Nephron (organoid): ENCODE data around the gene CDH4.

Experiments
- H3K27ac Mint-ChIP-seq, 3 experiments: 2 replicates each; pipeline ENCODE4 v1.8.0; 2020; ENCODE audit warnings: mixed read lengths in 3 of 3, mild to moderate bottlenecking in 2 of 3, moderate library complexity in 1 of 3
- H3K27me3 Mint-ChIP-seq: 2 replicates; pipeline ENCODE4 v1.8.0; 2021; ENCODE audit warnings: low read depth, mild to moderate bottlenecking, moderate library complexity, mixed read lengths
- H3K36me3 Mint-ChIP-seq: 2 replicates; pipeline ENCODE4 v1.8.0; 2020; ENCODE audit warnings: low read depth, mixed read lengths
- H3K4me1 Mint-ChIP-seq: 2 replicates; pipeline ENCODE4 v1.8.0; 2020; ENCODE audit warnings: mixed read lengths
- H3K4me3 Mint-ChIP-seq, 3 experiments: 2 replicates each; pipeline ENCODE4 v1.8.0; 2020; ENCODE audit warnings: mild to moderate bottlenecking in 3 of 3, mixed read lengths in 3 of 3, moderate library complexity in 2 of 3
- H3K9me3 Mint-ChIP-seq: 2 replicates; pipeline ENCODE4 v1.8.0; 2020; ENCODE audit warnings: mixed read lengths
- TF ChIP-seq, protein P1 (sequence below), 3 experiments: fragments of 200-600 bp; sonication (generic); IDR thresholded peaks; one replicate each; pipeline ENCODE4 v1.5.0; 2021; ENCODE audit warnings: antibody characterized with exemption in 3 of 3; ENCODE audit not compliant: unreplicated experiment in 3 of 3

The CDH4 gene

DNA sequence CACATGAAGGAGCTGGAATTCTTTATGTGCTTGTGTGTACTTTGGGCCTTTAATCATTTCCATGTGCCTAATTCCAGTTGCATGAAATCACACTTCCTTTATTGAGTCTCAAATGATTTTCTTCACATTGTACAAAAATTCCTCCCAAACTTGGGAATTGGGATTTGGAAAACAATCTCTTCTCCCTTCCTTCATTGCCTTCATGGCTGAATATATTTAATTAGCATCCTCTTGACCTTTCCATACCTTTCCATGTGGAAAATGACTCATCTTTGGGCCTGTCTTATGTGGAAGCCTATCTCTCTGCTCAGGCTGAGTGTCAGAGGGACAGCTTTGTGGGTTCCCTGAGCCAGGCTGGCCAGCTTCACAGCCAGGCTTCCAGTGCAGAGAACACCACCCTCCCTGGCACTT lies 33.0 kb upstream of the CDH4 start:
- Mint-ChIP-seq H3K27ac (no peak overlapping the region), H3K36me3 (no peaks in the 10 kb centered on the region), H3K27me3 (peaks cover 52% of the 10 kb centered on the region), H3K9me3 (no peaks in the 10 kb centered on the region), H3K4me3 (no peak overlapping the region), H3K4me1 (no peaks in the 10 kb centered on the region)
- TF ChIP-seq, protein P1, sequence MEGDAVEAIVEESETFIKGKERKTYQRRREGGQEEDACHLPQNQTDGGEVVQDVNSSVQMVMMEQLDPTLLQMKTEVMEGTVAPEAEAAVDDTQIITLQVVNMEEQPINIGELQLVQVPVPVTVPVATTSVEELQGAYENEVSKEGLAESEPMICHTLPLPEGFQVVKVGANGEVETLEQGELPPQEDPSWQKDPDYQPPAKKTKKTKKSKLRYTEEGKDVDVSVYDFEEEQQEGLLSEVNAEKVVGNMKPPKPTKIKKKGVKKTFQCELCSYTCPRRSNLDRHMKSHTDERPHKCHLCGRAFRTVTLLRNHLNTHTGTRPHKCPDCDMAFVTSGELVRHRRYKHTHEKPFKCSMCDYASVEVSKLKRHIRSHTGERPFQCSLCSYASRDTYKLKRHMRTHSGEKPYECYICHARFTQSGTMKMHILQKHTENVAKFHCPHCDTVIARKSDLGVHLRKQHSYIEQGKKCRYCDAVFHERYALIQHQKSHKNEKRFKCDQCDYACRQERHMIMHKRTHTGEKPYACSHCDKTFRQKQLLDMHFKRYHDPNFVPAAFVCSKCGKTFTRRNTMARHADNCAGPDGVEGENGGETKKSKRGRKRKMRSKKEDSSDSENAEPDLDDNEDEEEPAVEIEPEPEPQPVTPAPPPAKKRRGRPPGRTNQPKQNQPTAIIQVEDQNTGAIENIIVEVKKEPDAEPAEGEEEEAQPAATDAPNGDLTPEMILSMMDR (IDR thresholded peaks at IDR 0.05; ENCODE audit: unreplicated experiment in 3 of 3) = no peak

DNA sequence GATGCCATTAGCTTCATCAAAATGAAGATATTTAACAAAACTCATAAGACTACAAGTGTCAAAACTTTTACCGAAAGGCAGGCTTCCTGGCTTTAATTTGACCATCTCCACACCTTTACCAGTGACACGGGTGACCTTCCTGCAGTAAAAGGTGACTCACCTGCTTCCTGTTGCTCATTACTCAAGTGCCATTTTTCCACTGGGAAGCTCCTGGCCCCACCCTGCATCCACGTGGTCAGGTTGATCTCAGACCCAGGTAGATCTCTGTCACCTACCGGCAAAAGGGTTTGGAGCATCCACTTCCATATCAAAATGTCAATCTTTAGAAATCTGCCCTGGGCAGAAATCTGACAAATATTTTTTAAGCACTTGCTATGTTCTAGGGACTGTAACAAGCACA lies 31.9 kb upstream of the CDH4 start:
- TF ChIP-seq, protein P1 (IDR thresholded peaks at IDR 0.05; ENCODE audit: unreplicated experiment in 3 of 3) = no peak
- H3K4me3 Mint-ChIP-seq = no peak overlapping the region
- H3K9me3 Mint-ChIP-seq = no peaks in the 10 kb centered on the region
- no peaks in the 10 kb centered on the region for H3K4me1 Mint-ChIP-seq
- H3K27me3 Mint-ChIP-seq = peaks cover 55% of the 10 kb centered on the region
- no peaks in the 10 kb centered on the region for H3K36me3 Mint-ChIP-seq
- no peak overlapping the region for H3K27ac Mint-ChIP-seq

DNA sequence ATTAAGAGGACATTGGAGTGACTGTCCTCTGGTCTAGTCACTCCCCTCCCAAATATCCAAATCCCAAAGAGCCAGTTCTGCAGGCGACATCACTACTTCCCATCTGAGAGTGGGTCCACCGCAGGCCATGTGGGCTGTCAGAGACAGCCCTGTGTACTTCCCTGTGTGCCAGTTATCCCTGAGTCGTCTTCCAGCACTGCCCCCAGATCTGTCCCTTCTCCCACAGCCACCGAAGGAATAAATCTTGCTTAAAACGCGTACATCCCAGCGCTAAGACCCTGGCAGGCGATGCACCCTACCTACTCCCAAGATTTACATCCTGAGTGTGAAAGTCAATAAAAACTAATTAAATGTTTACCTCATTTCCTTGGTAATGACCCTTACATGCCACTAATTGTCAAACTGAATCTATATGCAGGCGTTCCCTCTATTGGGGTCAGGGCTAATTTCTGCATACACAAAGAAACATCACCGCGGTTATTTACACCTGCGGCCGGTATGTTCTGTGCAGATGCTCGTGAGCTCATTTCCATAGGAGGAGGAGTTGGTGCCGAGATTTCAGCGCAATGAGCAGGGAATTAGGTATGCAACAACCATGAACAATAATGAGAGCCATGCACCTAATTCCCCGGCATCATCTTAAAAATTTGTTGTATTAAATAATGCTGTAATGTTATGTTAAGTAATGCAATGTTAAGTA lies 31.3 kb upstream of the CDH4 start:
- Mint-ChIP-seq H3K9me3 (no peaks in the 10 kb centered on the region), H3K27ac (no peak overlapping the region), H3K36me3 (no peaks in the 10 kb centered on the region), H3K4me1 (no peaks in the 10 kb centered on the region), H3K27me3 (peaks cover 57% of the 10 kb centered on the region), H3K4me3 (no peak overlapping the region)
- TF ChIP-seq, protein P1 (IDR thresholded peaks at IDR 0.05; ENCODE audit: unreplicated experiment in 3 of 3) = no peak

DNA sequence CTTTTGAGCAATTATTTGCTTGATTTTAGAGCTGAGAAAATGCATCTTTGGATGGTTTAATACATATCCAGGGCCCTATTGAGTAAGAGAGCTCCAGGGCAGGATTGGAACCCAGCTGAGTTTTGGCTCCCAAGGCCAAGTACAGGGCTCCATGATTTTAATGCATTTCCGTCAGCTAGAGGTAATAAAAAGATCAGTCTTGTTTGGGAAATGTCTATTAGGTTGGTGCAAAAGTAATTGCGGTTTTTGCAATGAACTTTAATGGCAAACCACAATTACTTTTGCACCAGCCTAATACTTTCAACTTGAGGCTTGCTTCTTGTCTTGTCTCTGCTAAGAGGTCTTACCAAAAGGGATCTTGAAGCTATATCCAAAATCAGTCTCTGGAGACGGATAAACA lies 29.4 kb upstream of the CDH4 start:
- H3K4me3 Mint-ChIP-seq = no peak overlapping the region
- H3K27ac Mint-ChIP-seq = no peak overlapping the region
- TF ChIP-seq, protein P1 (IDR thresholded peaks at IDR 0.05; ENCODE audit: unreplicated experiment in 3 of 3) = no peak
- no peaks in the 10 kb centered on the region for H3K9me3 Mint-ChIP-seq
- peaks cover 51% of the 10 kb centered on the region for H3K27me3 Mint-ChIP-seq
- no peaks in the 10 kb centered on the region for H3K4me1 Mint-ChIP-seq
- H3K36me3 Mint-ChIP-seq = no peaks in the 10 kb centered on the region

DNA sequence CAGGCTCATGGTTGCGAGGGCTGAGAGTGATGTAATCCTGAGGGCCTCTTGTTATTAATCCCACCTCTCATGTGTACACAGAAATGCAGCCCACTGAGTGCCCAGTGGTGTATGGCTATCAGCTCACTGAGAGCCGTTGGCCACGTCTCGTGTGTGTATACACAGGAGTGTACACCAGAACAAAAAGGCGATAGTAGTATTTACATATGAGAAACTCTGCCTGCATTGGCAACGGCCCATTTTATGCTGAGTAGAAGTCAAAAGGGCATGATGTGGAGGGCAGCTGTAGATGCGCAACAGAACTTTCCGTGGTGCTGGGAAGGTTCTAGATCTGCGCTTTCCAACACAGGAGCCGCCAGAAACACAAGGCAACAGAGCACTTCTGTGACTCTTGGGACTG lies 28.9 kb upstream of the CDH4 start:
- Mint-ChIP-seq H3K4me1 (no peaks in the 10 kb centered on the region), H3K4me3 (no peak overlapping the region)

More for the DNA sequence above, 28.9 kb upstream of the CDH4 start:
- Mint-ChIP-seq H3K36me3 (no peaks in the 10 kb centered on the region), H3K27me3 (peaks cover 53% of the 10 kb centered on the region), H3K9me3 (no peaks in the 10 kb centered on the region), H3K27ac (no peak overlapping the region)
- TF ChIP-seq, protein P1 (IDR thresholded peaks at IDR 0.05; ENCODE audit: unreplicated experiment in 3 of 3) = no peak
